PC-3 (cell line): ENCODE data around the gene KDM5A. TPM values are rescaled to one million over a fixed set of nuclear protein-coding genes. Genes with fewer than 3 reads are reported as not detected.

Experiments
- ATAC-seq: fragments of 200-7000 bp; cut with Tn5 transposase; 2 replicates; pipeline ENCODE4 v1.9.1; 2020; ENCODE audit warnings: mild to moderate bottlenecking, moderate library complexity
- BruUV-seq: library from RNA; stranded (reverse); fragments of 400-500 nt; replicated peaks from 2 replicates; lab custom pipeline; 2021; lab: Mats Ljungman, UMichigan
- CTCF ChIA-PET: fragments of 300-600 bp; sonication (Branson Sonifier 250); formaldehyde crosslinking; loops from one replicate; lab custom pipeline; 2022; ENCODE audit warnings: antibody characterized with exemption; lab: Charles Lee
- POLR2A ChIA-PET: fragments of 300-600 bp; sonication (Branson Sonifier 250); formaldehyde crosslinking; loops from one replicate; lab custom pipeline; 2022; ENCODE audit warnings: antibody characterized with exemption; ENCODE audit not compliant: unreplicated experiment; lab: Charles Lee
- DNase-seq: peaks from one replicate; pipeline ENCODE4 v3.0.0-alpha.2; 2015
- H2AFZ ChIP-seq: fragments of 300-600 bp; sonication (generic); 2 replicates; pipeline ENCODE4 v1.6.0; 2016; ENCODE audit warnings: antibody characterized with exemption, low read length
- H3F3A ChIP-seq: fragments of 300-600 bp; sonication (generic); one replicate; pipeline ENCODE4 v1.6.0; 2017; ENCODE audit warnings: antibody characterized with exemption, low read length, control low read depth, mild to moderate bottlenecking; ENCODE audit not compliant: unreplicated experiment
- H3K27ac ChIP-seq: fragments of 300-600 bp; sonication (generic); 2 replicates; pipeline ENCODE4 v1.5.1; 2016; ENCODE audit warnings: mild to moderate bottlenecking, low read length
- H3K27me3 ChIP-seq: fragments of 300-600 bp; sonication (generic); 2 replicates; pipeline ENCODE4 v1.6.1; 2016; ENCODE audit warnings: low read length, mixed read lengths
- H3K36me3 ChIP-seq: fragments of 300-600 bp; sonication (generic); 2 replicates; pipeline ENCODE4 v1.6.1; 2016; ENCODE audit warnings: low read depth, mixed run types, low read length, mixed read lengths
- H3K4me1 ChIP-seq: fragments of 300-600 bp; sonication (generic); 2 replicates; pipeline ENCODE4 v1.5.1; 2016; ENCODE audit warnings: low read length; ENCODE audit not compliant: insufficient read depth
- H3K4me2 ChIP-seq: fragments of 300-600 bp; sonication (generic); 2 replicates; pipeline ENCODE4 v1.6.0; 2016; ENCODE audit warnings: low read length
- H3K4me3 ChIP-seq: fragments of 300-600 bp; sonication (generic); 2 replicates; pipeline ENCODE4 v1.5.1; 2016; ENCODE audit warnings: mild to moderate bottlenecking, low read length, mixed read lengths
- H3K79me2 ChIP-seq: fragments of 300-600 bp; sonication (generic); 2 replicates; pipeline ENCODE4 v1.6.1; 2017; ENCODE audit warnings: low read length, mixed read lengths
- H3K9ac ChIP-seq: fragments of 300-600 bp; sonication (generic); 2 replicates; pipeline ENCODE4 v1.6.0; 2016; ENCODE audit warnings: mild to moderate bottlenecking, low read length
- H3K9me2 ChIP-seq: fragments of 300-600 bp; sonication (generic); replicated peaks from 2 replicates; pipeline ENCODE4 v1.6.1; 2016; ENCODE audit warnings: mixed run types, low read length, mixed read lengths
- H3K9me3 ChIP-seq: fragments of 300-600 bp; sonication (generic); 2 replicates; pipeline ENCODE4 v1.6.1; 2016; ENCODE audit warnings: low read length, mixed read lengths
- H4K20me1 ChIP-seq: fragments of 300-600 bp; sonication (generic); 2 replicates; pipeline ENCODE4 v1.6.1; 2016; ENCODE audit warnings: low read length, mixed read lengths
- CTCF ChIP-seq: fragments of 300-600 bp; sonication (generic); conservative IDR thresholded peaks from 2 replicates; pipeline ENCODE4 v1.5.1; 2017; ENCODE audit warnings: antibody characterized with exemption, low read depth, mild to moderate bottlenecking, low read length
- EZH2 ChIP-seq: fragments of 300-600 bp; sonication (generic); IDR thresholded peaks from one replicate; pipeline ENCODE4 v1.6.1; 2017; ENCODE audit warnings: antibody characterized with exemption, mild to moderate bottlenecking, low read length; ENCODE audit not compliant: unreplicated experiment
- EZH2phosphoT487 ChIP-seq: fragments of 300-600 bp; sonication (generic); IDR thresholded peaks from 2 replicates; pipeline ENCODE4 v1.6.1; 2018; ENCODE audit warnings: mild to moderate bottlenecking, antibody characterized with exemption, low read length, borderline replicate concordance
- intact Hi-C: fragments of 100-400 bp; cut with micrococcal nuclease; formaldehyde crosslinking; loops from 2 replicates; pipeline ENCODE4 v1.9.0; 2023
- total RNA-seq: library from RNA; depleted of rRNA; stranded (reverse); fragments of >200 nt; gene quantifications from 2 replicates; pipeline ENCODE4 v1.2.3, GENCODE V29; 2014

KDM5A gene
- total RNA-seq, 1 experiment from 2014 or later = 27.8 TPM

- intact Hi-C loops = no loop called here
- Histone ChIP-seq H3K36me3 (no peaks in the 10 kb centered on the region), H3K9ac (no peak overlapping the region), H3K4me3 (no peak overlapping the region), H3K27ac (no peak overlapping the region), H3K27me3 (peaks cover 31% of the 10 kb centered on the region), H3K79me2 (no peaks in the 10 kb centered on the region), H3K4me1 (no peaks in the 10 kb centered on the region), H4K20me1 (no peaks in the 10 kb centered on the region), H3K9me3 (no peaks in the 10 kb centered on the region), H2AFZ (no peak overlapping the region), H3K4me2 (no peak overlapping the region), H3K9me2 (no peaks in the 10 kb centered on the region), H3F3A (no peaks in the 10 kb centered on the region)
- BruUV-seq = no TSS peak
- DNase-seq (no peak), ATAC-seq (no peak)
- TF ChIP-seq EZH2phosphoT487 (no peak), EZH2 (no peak), CTCF (no peak)
- ChIA-PET POLR2A (no interaction called here), CTCF (no interaction called here)
These were observed 154.2 kb downstream of the KDM5A start for GRCh38 chr12:234891-235415.

- Histone ChIP-seq H3K9ac (no peak overlapping the region), H3K9me3 (no peaks in the 10 kb centered on the region), H3K27me3 (peaks cover 40% of the 10 kb centered on the region), H3K27ac (no peak overlapping the region), H3K9me2 (no peaks in the 10 kb centered on the region), H3K4me1 (no peaks in the 10 kb centered on the region), H3K79me2 (no peaks in the 10 kb centered on the region), H3F3A (no peaks in the 10 kb centered on the region), H3K36me3 (no peaks in the 10 kb centered on the region), H3K4me2 (no peak overlapping the region), H2AFZ (no peak overlapping the region), H3K4me3 (no peak overlapping the region), H4K20me1 (no peaks in the 10 kb centered on the region)
- intact Hi-C loops = no loop called here
- ChIA-PET CTCF (no interaction called here), POLR2A (no interaction called here)
- no TSS peak for BruUV-seq
- DNase-seq (no peak), ATAC-seq (no peak)
- TF ChIP-seq CTCF = no peak
- TF ChIP-seq EZH2 = no peak
- no peak for TF ChIP-seq EZH2phosphoT487
These were observed 155.1 kb downstream of the KDM5A start for GRCh38 chr12:234019-234418.

- no peaks in the 10 kb centered on the region for H3K4me1 ChIP-seq
- no peak overlapping the region for H3K4me3 ChIP-seq
- no peak overlapping the region for H3K4me2 ChIP-seq
- ATAC-seq = no peak
- H2AFZ ChIP-seq = no peak overlapping the region
- H3K36me3 ChIP-seq = no peaks in the 10 kb centered on the region
- H3K9me3 ChIP-seq = no peaks in the 10 kb centered on the region
- no peaks in the 10 kb centered on the region for H3F3A ChIP-seq
- H3K79me2 ChIP-seq = no peaks in the 10 kb centered on the region
- H3K27ac ChIP-seq = no peak overlapping the region
- H3K27me3 ChIP-seq = peaks cover 44% of the 10 kb centered on the region
- no peaks in the 10 kb centered on the region for H4K20me1 ChIP-seq
- CTCF ChIA-PET = no interaction called here
- BruUV-seq = no TSS peak
- TF ChIP-seq EZH2phosphoT487 = no peak
- TF ChIP-seq EZH2 = no peak
- no peak for TF ChIP-seq CTCF
- no peaks in the 10 kb centered on the region for H3K9me2 ChIP-seq
- intact Hi-C loops = no loop called here
- H3K9ac ChIP-seq = no peak overlapping the region
- POLR2A ChIA-PET = no interaction called here
- DNase-seq = no peak
These were observed 155.5 kb downstream of the KDM5A start for GRCh38 chr12:233615-233968.
